Heart left ventricle (tissue), 16 donors: Measurements from ENCODE around the gene OR8H1. TPM values are rescaled to one million over a fixed set of nuclear protein-coding genes. Genes with fewer than 3 reads are reported as not detected.

Experiments used
- ATAC-seq, 4 donors: fragments of 200-7000 bp; cut with Tn5 transposase; one replicate each; pipeline ENCODE4 v1.9.1; 2020 to 2022; ENCODE audit warnings: moderate library complexity in 4 of 4, mild to moderate bottlenecking in 3 of 4, moderate number of reproducible peaks in 1 of 4
- DNase-seq, 5 donors: peaks; one replicate each; pipeline ENCODE4 v3.0.0-alpha.2; 2020
- H3K27ac ChIP-seq, 12 donors: fragments of 200-600 bp; sonication (generic) in 4 of 12; one replicate each; pipeline versions ENCODE4 v1.5.0 to v1.8.0; 2016 to 2022; ENCODE audit warnings: mild to moderate bottlenecking in 2 of 12
- H3K27me3 ChIP-seq, 9 donors: fragments of 200-600 bp; sonication (generic) in 2 of 9; one replicate each; pipeline versions ENCODE4 v1.5.1 to v1.8.0; 2016 to 2022; ENCODE audit warnings: mild to moderate bottlenecking in 3 of 9
- H3K36me3 ChIP-seq, 9 donors: fragments of 200-600 bp; sonication (generic) in 2 of 9; one replicate each; pipeline versions ENCODE4 v1.5.0 to v1.8.0; 2018 to 2022; ENCODE audit warnings: mild to moderate bottlenecking in 2 of 9
- H3K4me1 ChIP-seq, 12 donors: fragments of 200-600 bp; sonication (generic) in 4 of 12; one replicate each; pipeline versions ENCODE4 v1.5.0 to v1.8.0; 2016 to 2022; ENCODE audit warnings: mild to moderate bottlenecking in 3 of 12
- H3K4me3 ChIP-seq, 12 donors: fragments of 200-600 bp; sonication (generic) in 4 of 12; one replicate each; pipeline versions ENCODE4 v1.5.0 to v1.8.0; 2017 to 2022; ENCODE audit warnings: mild to moderate bottlenecking in 9 of 12, moderate library complexity in 4 of 12
- H3K9me3 ChIP-seq, 12 donors: fragments of 200-600 bp; sonication (generic) in 4 of 12; one replicate each; pipeline versions ENCODE4 v1.5.0 to v1.8.0; 2016 to 2022; ENCODE audit warnings: mild to moderate bottlenecking in 1 of 12
- POLR2A ChIP-seq, 2 donors: fragments of 450-650 bp; IDR thresholded peaks; one replicate each; pipeline ENCODE4 v1.6.1; 2017; ENCODE audit warnings: antibody characterized with exemption in 2 of 2, mild to moderate bottlenecking in 2 of 2, moderate library complexity in 2 of 2
- WGBS, 4 donors: extraction: QIAGEN DNeasy Blood & Tissue Kit in 2 of 4; methylation state at CpG; one replicate each; pipeline versions ENCODE4 v1.1.5 to v1.1.7; 2013 to 2018; 5-methylcytosine and 5-hydroxymethylcytosine counted together
- intact Hi-C, 10 donors: fragments of 100-400 bp; cut with DNase I; formaldehyde crosslinking; loops; one replicate each; pipeline versions ENCODE4 v1.11.1 to v1.14.2; 2022
- polyA plus RNA-seq, 2 donors: library from polyadenylated mRNA; stranded (reverse); fragments of 200-250 nt; gene quantifications; one replicate each; pipeline ENCODE4 v1.2.3, GENCODE V29; 2013
- total RNA-seq, 9 donors: library from RNA; depleted of rRNA in 2 of 9; stranded (reverse); fragments of >200 nt in 2 of 9; fragmentation: NEBNext Ultra II Directional in 3 of 9; extraction: Animal tissue kit (Norgen Biotek cat#: 25700) in 3 of 9; gene quantifications; one replicate each; pipeline versions ENCODE4 v1.1.0 to v1.2.4, GENCODE V29; 2016 to 2023
- TF ChIP-seq, protein P1 (sequence below), 12 donors: fragments of 200-600 bp; sonication (generic) in 4 of 12; IDR thresholded peaks; one replicate each; pipeline versions ENCODE4 v1.5.0 to v1.8.0; 2018 to 2022; ENCODE audit warnings: antibody characterized with exemption in 12 of 12, mild to moderate bottlenecking in 5 of 12
- donor health status: ischemic (EF 13 %, LVEDD 7.1; RV severe dilation, severe dysfunction).
- donor health status: healthy with polysubstance abuse.
- donor health status: DM: no; HTN: yes; CAD: no.
- donor health status: DM: no; HTN: no; CAD: no.
- donor health status: ischemic (EF 25% LVEDD 6.9; RV normal size, moderate dysfunction).
- donor health status: ischemic (EF 25% LVEDD 5.7; RV mildly dilated, moderate dysfunction).
- donor health status: healthy.
- donor health status: DM: yes; HTN: yes; CAD: no.
- donor health status: ischemic (EF 35%, LVEDD 5.7; RV mildly dilated, moderate dysfunction).
- donor health status: nonischemic (EF 11% LVEDD 7.7; RV severe dilation, severe dysfunction).
- donor health status: DM: yes; HTN: yes; CAD: no.
- donor health status: PGD.
- donor health status: ischemic (EF 29% LVEDD 5.4; RV normal size, mild dysfunction).
- donor health status: nonischemic (EF 23%, LVEDD 6.1; RV moderate dilation, normal function).

Gene OR8H1
- total and polyA plus RNA-seq, 11 donors: not detected

DNA sequence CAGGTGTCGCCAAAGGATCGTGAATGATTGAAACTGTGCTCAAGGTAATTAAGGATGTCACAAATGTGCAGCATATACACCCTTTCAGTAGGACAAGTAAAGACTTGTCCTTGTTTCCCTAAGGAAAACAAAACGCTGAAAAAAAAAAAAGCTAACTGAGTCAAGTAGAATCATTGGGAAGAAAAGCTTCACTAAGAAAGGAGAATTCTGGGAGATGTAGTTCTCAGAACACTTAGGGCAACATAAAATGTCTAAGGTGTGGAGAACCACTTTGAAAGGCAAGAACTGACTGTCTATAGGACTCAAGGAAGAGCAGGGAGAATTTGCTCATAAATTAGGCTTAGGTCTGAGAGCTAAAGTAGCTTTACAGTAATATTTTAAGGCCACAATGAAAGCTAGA is 21.0 kb downstream of the OR8H1 start:
- H3K27ac ChIP-seq: no peak overlapping the region
- WGBS, 4 donors: 61 to 66% (median 66%) methylated on average over 3 of the region's 3 CpGs
- peaks cover 0 to 19% (median 0%) of the 10 kb centered on the region in 12 donors for H3K9me3 ChIP-seq
- H3K4me1 ChIP-seq: no peaks in the 10 kb centered on the region
- H3K36me3 ChIP-seq: no peaks in the 10 kb centered on the region
- ATAC-seq (no peak), DNase-seq (no peak)
- H3K4me3 ChIP-seq: no peak overlapping the region
- no peak for TF ChIP-seq POLR2A (IDR thresholded peaks at IDR 0.05)
- H3K27me3 ChIP-seq: no peaks in the 10 kb centered on the region
- intact Hi-C loops: no loop called here

DNA sequence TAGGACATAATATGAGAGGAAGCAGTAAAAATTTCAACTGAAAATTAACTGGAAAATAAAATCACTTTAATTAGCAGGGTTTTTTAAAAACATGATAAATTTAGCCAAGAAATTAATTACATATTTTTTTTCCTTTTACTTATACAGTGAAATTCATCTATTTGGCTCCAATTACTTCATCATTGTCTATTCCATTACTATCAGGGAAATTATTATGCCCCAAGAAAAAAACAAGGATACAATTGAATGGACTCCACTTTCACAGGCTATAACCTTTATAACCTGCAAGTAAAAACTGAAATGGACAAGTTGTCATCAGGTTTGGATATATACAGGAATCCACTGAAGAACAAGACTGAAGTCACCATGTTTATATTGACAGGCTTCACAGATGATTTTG is 40.1 kb downstream of the OR8H1 start, which contains the start of gene OR5T3:
Gene OR5T3 (plus strand): TSS at position 301 of the 400 bp plus-strand sequence. CDS start 0 bp downstream, at position 301.
- no peaks in the 10 kb centered on the region for H3K4me1 ChIP-seq
- TF ChIP-seq, protein P1, sequence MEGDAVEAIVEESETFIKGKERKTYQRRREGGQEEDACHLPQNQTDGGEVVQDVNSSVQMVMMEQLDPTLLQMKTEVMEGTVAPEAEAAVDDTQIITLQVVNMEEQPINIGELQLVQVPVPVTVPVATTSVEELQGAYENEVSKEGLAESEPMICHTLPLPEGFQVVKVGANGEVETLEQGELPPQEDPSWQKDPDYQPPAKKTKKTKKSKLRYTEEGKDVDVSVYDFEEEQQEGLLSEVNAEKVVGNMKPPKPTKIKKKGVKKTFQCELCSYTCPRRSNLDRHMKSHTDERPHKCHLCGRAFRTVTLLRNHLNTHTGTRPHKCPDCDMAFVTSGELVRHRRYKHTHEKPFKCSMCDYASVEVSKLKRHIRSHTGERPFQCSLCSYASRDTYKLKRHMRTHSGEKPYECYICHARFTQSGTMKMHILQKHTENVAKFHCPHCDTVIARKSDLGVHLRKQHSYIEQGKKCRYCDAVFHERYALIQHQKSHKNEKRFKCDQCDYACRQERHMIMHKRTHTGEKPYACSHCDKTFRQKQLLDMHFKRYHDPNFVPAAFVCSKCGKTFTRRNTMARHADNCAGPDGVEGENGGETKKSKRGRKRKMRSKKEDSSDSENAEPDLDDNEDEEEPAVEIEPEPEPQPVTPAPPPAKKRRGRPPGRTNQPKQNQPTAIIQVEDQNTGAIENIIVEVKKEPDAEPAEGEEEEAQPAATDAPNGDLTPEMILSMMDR (IDR thresholded peaks at IDR 0.05): no peak
- TF ChIP-seq POLR2A (IDR thresholded peaks at IDR 0.05): no peak
- intact Hi-C loops: no loop called here
- H3K27ac ChIP-seq: no peak within 1 kb of the TSS
- DNase-seq (no peak), ATAC-seq (no peak)
- H3K36me3 ChIP-seq: no peaks in the 10 kb centered on the region
- H3K9me3 ChIP-seq: peaks cover 0 to under 1% (median 0%) of the 10 kb centered on the region in 12 donors
- no peak within 1 kb of the TSS for H3K4me3 ChIP-seq
- no peaks in the 10 kb centered on the region for H3K27me3 ChIP-seq

Other genes with a start within 250 kb of the OR8H1 start
- gene OR8I2, start 198.9 kb downstream of the OR8H1 start, total RNA-seq: not detected
- gene OR8I2, start 198.9 kb downstream of the OR8H1 start, polyA plus RNA-seq: not detected
- not detected for gene OR8H2, start 188.6 kb downstream of the OR8H1 start, total RNA-seq
- not detected for gene OR8H2, start 188.6 kb downstream of the OR8H1 start, polyA plus RNA-seq
- gene OR8H3, start 169.9 kb downstream of the OR8H1 start, total RNA-seq: not detected
- gene OR8H3, start 169.9 kb downstream of the OR8H1 start, polyA plus RNA-seq: not detected
- not detected for gene OR8J3, start 152.1 kb downstream of the OR8H1 start, total RNA-seq
- not detected for gene OR8J3, start 152.1 kb downstream of the OR8H1 start, polyA plus RNA-seq
- not detected for gene OR8K5, start 131.9 kb downstream of the OR8H1 start, total RNA-seq
- gene OR8K5, start 131.9 kb downstream of the OR8H1 start, polyA plus RNA-seq: not detected
- not detected for gene OR5J2, start 115.6 kb downstream of the OR8H1 start, total RNA-seq
- gene OR5J2, start 115.6 kb downstream of the OR8H1 start, polyA plus RNA-seq: not detected
- not detected for gene OR5T2, start 58.0 kb downstream of the OR8H1 start, total RNA-seq
- gene OR5T2, start 58.0 kb downstream of the OR8H1 start, polyA plus RNA-seq: not detected
- gene OR5T3, start 40.0 kb downstream of the OR8H1 start, total RNA-seq: not detected
- not detected for gene OR5T3, start 40.0 kb downstream of the OR8H1 start, polyA plus RNA-seq
- gene OR5T1, start 18.1 kb downstream of the OR8H1 start, total RNA-seq: not detected
- gene OR5T1, start 18.1 kb downstream of the OR8H1 start, polyA plus RNA-seq: not detected
- not detected for gene OR8K3, start 22.9 kb upstream of the OR8H1 start, total RNA-seq
- gene OR8K3, start 22.9 kb upstream of the OR8H1 start, polyA plus RNA-seq: not detected
- gene OR8K1, start 53.8 kb upstream of the OR8H1 start, total RNA-seq: not detected
- not detected for gene OR8K1, start 53.8 kb upstream of the OR8H1 start, polyA plus RNA-seq
- gene OR8J1, start 62.0 kb upstream of the OR8H1 start, total RNA-seq: not detected
- gene OR8J1, start 62.0 kb upstream of the OR8H1 start, polyA plus RNA-seq: not detected
- not detected for gene OR8U1, start 83.4 kb upstream of the OR8H1 start, total RNA-seq
- not detected for gene OR8U1, start 83.4 kb upstream of the OR8H1 start, polyA plus RNA-seq
- gene OR5AL1, start 120.4 kb upstream of the OR8H1 start, total RNA-seq: not detected
- gene OR5AL1, start 120.4 kb upstream of the OR8H1 start, polyA plus RNA-seq: not detected
- gene OR5M3, start 181.1 kb upstream of the OR8H1 start, total RNA-seq: not detected
- gene OR5M3, start 181.1 kb upstream of the OR8H1 start, polyA plus RNA-seq: not detected
- not detected for gene OR5M8, start 199.1 kb upstream of the OR8H1 start, total RNA-seq
- gene OR5M8, start 199.1 kb upstream of the OR8H1 start, polyA plus RNA-seq: not detected